Central memory CD4-positive, alpha-beta T cell (primary cell): Measurements from ENCODE around the gene TBC1D19.
"Not testable (repeated sequence)": the region's sequence is repeated elsewhere in the genome, so short reads cannot be mapped to it uniquely, and the experiment has no call there.

Source experiments
- DNase-seq: peaks from one replicate; pipeline ENCODE4 v3.0.0; 2022

Gene TBC1D19

GRCh38 chr4:26690506-26690905, 106.6 kb downstream of the TBC1D19 start:
- no peak for DNase-seq

GRCh38 chr4:26692014-26692726, 108.3 kb downstream of the TBC1D19 start:
- DNase-seq, result no peak

- DNase-seq, result not testable (repeated sequence)
Measured at GRCh38 chr4:26694131-26694530, 110.2 kb downstream of the TBC1D19 start.

- no peak for DNase-seq
Measured at GRCh38 chr4:26700110-26700509, 116.2 kb downstream of the TBC1D19 start.

GRCh38 chr4:26701095-26701494, 117.2 kb downstream of the TBC1D19 start:
- no peak for DNase-seq

GRCh38 chr4:26701786-26702227, 117.9 kb downstream of the TBC1D19 start:
- no peak for DNase-seq

- DNase-seq, result no peak
Measured at GRCh38 chr4:26707342-26707741, 123.5 kb downstream of the TBC1D19 start.

- DNase-seq, result no peak
Measured at GRCh38 chr4:26709246-26709645, 125.4 kb downstream of the TBC1D19 start.

GRCh38 chr4:26713563-26714151, 129.8 kb downstream of the TBC1D19 start:
- no peak for DNase-seq

GRCh38 chr4:26715636-26716242, 131.9 kb downstream of the TBC1D19 start:
- DNase-seq, result no peak

- DNase-seq, result no peak
Measured at GRCh38 chr4:26717332-26717731, 133.4 kb downstream of the TBC1D19 start.

- DNase-seq, result no peak
Measured at GRCh38 chr4:26719954-26720552, 136.2 kb downstream of the TBC1D19 start.

GRCh38 chr4:26721685-26722084, 137.8 kb downstream of the TBC1D19 start:
- DNase-seq, result no peak

- DNase-seq, result no peak
Measured at GRCh38 chr4:26723216-26723615, 139.3 kb downstream of the TBC1D19 start.

GRCh38 chr4:26724534-26724933, 140.7 kb downstream of the TBC1D19 start:
- DNase-seq, result no peak

GRCh38 chr4:26726655-26727387, 142.9 kb downstream of the TBC1D19 start:
- no peak for DNase-seq

- DNase-seq, result no peak
Measured at GRCh38 chr4:26727844-26728243, 144.0 kb downstream of the TBC1D19 start.

GRCh38 chr4:26729027-26729426, 145.1 kb downstream of the TBC1D19 start:
- DNase-seq, result no peak

GRCh38 chr4:26729547-26729946, 145.7 kb downstream of the TBC1D19 start:
- no peak for DNase-seq

- DNase-seq, result no peak
Measured at GRCh38 chr4:26731351-26732035, 147.6 kb downstream of the TBC1D19 start.

- no peak for DNase-seq
Measured at GRCh38 chr4:26732356-26732755, 148.5 kb downstream of the TBC1D19 start.

- no peak for DNase-seq
Measured at GRCh38 chr4:26736621-26737020, 152.7 kb downstream of the TBC1D19 start.
